ENCODE results near the gene HOXA9.

HOXA9 gene

DNA sequence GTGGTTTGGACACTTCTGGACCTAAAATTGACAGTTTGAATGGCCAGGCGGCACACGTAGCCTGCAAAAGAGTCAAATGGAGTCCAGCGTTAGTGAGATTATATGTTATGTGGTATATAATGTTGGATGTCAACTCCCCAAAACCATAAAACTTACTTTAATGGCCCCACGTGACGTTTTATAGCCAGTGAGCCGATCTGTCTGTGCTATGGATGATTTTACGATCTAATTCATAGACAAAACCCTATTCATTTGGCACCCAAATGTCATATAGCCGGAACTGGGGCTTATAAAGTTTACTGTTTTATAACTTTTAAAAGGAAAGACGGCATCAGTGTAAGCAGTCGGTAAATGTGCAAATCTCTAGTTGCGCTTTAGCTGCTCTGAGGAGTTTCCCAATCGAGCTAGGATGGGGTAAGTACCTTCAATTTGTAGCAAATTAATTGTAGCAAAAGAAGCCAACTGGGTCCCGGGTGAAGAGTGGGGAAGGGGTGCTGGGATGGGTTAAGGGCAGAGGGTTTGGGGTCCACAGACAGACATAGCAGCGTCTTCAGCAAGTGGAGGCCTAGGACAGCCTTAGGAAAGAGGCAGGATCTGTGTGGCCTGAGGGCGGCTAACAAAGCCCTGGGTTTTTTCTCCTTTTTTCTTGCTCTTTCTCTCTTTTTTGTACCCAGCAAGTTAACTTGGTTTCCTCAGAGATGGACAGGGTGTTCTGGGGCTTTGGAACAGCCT lies 25.0 kb downstream of the HOXA9 start:
- DNase-seq, result no peak

DNA sequence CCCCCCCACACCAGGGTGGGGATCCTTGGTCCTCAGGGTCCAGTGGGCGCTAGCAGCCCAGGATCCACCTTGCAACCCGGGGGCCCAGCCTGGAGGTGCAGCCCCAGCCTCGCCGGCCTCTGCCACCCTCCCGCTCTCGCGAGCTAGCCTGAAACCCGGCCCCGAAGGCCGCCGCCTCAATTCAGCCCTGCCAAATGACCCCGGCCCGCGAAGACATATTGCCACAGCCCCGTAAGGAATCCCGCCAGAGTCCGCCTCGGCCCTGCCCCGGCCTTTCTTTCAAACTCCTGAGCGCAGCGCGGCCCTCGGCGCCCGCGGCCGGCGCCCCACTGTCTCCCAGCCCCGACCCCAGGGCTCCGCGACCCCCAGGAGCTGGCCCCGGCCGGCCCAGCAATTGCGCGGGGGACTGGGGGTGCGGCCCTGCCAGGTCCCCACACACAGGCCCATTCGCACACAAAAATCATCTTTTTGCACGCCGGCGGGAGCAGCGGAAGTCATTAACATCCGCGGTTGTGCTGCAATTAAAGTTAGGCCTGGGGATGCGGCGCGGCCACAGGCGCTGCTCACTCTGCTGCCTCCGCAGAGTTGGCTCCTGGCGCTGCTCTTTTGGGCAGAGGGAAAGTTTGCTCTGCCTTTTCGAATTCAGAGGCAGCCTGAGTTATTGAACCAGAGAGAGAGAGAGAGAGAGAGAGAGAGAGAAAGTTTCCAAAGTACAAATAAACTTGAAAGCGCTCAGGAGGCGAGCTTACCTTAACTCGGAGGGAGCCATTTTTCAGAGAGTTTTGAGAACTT lies 25.8 kb downstream of the HOXA9 start:
- no peak for DNase-seq

DNA sequence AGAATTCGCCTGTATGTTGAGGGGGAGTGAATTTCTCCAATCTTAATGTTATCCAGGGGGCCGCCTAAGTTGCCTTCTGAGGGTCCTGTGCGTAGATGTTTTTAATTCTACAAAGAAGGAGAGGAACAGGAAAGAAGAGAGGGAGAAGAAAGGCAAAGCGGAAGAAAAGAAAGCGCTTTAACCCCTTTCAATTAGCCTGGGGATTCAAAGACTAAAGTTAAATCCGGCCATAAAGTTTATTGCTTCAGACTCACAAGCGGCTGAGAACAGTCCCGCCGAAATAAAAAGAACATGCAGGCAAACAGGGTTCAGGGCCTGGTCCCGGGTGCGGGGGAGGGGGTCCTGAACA lies 26.4 kb downstream of the HOXA9 start:
- no peak for DNase-seq

DNA sequence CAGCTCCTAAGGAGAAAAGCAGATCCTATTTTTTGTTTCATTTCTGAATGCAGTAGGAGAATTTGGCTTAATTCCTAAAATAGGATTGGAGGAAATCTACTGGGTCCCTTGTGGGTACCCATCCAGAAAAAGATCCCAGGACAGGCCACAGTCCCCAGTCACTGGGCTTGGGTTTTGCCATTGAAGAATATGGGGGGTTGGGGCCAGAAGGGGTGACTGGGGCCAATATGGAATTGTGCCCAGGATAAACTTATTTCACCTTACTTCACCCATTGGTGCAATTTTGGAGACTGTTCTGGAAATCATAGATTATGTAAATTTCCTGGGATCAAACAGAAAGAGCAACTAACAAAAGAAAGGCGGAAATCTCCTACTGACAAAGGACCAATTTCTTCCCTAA lies 26.9 kb downstream of the HOXA9 start:
- no peak for DNase-seq

DNA sequence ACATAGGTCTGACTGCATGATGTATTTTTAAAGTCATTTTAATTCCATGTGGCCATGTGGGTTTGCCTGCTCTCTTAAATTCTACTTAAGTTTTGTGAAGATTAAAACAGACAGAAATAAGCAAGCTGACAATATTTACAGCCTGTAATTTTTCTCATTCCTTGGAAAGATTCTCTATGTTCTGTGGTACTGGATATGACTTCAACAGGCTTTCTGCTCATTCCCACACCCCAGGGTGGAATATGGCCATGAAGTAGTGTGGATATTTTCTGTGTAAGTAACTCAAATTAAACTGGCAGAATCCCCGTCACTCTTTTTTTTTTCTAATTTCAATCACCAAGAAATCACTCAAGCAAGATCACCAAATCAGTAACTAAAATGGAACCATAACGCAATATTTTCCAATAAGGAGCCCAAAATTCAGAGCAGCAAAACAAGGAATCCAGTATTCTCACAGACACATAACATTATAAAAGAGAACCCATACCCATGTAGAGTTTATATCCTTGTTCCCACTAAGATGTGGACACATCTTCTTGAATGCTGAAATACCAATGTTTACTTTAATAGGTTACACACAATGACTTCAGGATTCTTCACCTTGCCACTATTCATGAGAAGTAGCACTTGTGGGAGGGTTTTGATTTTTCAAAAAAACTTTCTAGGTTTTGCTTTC lies 27.6 kb downstream of the HOXA9 start:
- no peak for DNase-seq

DNA sequence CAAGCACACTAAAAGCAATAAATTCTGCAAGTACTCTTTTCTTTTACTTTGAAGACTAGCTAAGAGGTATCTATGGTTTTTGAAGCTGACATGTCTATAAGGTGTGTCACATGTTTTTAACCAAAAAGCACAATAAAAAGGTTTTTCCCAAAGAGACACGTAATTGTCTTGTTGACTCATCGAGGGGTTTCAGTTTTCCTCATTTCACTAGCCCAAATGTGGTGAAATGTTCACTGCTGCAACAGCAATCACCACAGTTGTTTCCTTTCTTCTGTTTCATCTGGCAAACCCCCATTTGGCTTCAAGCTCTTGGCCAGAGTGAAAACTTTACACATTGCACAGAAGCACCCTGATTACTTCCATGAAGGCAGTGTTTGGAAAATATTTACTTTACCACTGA lies 30.9 kb downstream of the HOXA9 start:
- DNase-seq, result peak; percentile 9 to 18

DNA sequence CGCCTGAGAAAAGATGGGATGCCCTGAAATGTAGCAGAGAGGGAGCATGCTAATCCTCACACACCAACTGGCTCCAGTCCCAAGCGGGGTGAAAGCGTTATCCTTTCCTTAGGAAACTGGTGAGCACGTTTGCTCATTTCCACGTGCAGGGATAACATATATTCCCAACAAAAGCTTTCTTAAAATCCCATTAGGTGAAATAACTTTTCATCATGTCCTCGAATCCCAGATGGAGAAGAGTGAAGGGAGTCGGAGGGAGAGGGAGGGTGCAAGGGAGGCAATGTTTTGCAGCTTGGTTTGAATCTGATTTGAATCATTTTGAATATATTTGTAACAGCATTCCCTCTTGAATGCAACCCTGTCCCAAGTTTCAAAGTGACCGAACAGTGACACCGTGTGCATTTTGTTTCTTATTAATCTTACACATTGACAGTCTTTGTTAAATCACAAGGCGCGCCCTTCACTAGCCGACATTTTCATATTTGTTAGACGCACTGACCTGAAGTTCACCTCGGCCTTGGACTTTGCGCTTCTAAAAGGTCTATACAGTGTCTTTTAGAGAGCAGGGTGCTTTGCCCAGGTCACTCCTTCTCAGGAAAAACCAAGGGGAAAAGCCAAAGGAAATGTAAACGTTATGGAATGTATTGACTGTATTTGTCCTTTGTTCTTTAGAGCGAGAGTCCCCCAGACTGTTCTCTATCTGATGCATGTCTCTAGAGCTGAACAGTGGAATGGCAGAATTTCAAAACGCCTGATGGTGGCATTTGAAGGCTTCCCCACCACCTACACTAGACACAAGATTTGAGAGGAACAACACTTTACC lies 31.7 kb downstream of the HOXA9 start:
- DNase-seq, result no peak

DNA sequence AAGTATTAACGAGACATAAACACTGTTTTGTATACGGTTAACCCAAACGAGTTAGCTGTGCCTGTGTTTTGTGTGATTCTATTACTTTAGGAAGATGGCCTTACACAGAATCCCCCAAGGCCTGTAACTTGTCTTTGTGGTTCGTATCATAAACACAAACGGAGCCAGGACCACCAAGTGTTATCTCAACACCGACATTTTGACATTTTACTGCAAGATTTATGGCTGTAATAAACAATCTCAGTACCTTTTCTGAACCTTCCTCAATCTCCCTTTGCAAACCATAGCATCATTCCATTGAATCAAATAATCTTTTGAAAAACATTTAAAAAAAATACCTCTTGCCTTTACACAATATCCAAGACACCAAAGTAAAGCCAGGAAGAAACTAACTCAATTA lies 32.4 kb downstream of the HOXA9 start:
- DNase-seq, result no peak

DNA sequence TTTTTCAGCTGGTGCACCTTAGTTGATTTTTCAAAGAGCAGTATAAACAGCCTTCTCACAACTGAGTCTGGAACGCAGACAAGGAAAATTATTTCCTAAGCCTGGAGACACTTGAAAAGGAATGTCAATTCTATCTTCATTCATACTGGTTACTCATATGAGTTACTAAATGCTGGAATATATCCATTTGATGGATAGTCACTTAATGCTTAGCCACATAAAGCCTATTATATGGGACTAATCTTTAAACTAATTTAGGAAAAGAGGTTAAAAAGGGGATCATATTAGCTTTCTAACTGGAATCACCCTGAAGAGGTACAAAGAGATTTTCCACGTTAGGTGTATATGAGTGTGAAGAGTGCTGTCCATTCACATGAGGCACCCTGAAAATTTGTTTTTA lies 33.1 kb downstream of the HOXA9 start:
- DNase-seq, result no peak

DNA sequence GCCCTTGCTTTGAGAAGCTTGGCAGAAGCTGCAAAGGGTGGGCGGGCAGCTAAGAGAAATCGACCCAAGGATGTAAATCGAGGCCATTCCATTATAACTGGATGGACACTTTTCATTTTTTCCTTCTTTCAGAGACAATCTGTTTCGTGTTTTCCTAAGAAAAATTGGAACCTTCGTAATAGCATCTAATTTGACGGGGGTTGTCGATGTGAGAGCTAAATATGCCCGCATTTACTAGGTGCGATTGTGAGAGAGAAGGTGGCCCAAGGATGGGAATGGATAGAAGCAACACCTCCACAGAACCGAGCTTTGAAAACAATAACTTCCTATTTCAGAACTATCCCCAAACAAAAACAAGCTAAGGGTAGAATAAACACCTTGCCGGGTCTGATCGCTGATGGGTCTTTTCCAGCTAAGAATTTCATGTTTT lies 33.9 kb downstream of the HOXA9 start:
- no peak for DNase-seq

DNA sequence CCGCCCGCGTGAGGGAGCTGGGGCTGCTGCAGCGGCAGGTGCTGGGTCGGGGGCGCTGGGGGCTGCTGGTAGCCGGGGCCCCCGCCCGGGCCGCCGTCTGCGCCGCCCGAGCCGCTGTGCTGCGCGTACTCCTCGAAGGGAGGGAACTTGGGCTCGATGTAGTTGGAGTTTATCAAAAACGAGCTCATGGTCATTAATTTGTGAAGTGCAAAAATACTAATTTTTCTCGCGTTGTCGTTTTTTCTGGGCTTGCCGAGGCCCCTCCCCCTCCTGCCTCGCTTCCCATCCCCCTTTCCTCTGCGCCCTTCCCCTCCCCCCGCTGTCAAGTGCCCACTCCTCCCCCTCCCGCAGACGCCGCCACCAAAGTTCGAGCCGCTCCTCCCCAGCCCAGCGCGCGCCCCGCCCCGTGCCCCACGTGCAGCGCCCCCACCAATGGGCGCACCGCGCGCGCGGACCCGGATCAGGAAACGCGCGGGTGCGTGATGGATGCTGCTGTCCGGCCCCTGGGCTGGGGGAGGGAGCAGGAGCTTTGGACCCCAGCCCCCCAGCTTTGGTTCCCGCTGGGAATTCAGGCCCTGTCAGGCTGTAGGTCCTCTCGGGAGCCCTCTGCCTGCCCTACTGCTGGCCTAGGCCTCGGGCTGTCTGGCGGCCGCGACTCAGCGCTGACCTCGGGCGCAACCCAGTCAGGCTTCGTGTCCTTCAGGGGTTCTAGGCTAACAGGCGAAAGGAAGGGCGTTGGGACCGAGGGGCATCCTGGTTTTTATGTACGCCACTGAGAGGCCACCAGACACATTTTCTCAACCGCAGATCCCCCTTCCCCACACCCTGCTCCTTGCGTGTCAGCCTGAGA lies 34.6 kb downstream of the HOXA9 start, which contains the start of gene HOXA4:
TSS of gene HOXA4 (minus strand) at position 218 of the 850 bp plus-strand sequence. CDS start at position 194, 24 bp downstream.
- no peak for DNase-seq

DNA sequence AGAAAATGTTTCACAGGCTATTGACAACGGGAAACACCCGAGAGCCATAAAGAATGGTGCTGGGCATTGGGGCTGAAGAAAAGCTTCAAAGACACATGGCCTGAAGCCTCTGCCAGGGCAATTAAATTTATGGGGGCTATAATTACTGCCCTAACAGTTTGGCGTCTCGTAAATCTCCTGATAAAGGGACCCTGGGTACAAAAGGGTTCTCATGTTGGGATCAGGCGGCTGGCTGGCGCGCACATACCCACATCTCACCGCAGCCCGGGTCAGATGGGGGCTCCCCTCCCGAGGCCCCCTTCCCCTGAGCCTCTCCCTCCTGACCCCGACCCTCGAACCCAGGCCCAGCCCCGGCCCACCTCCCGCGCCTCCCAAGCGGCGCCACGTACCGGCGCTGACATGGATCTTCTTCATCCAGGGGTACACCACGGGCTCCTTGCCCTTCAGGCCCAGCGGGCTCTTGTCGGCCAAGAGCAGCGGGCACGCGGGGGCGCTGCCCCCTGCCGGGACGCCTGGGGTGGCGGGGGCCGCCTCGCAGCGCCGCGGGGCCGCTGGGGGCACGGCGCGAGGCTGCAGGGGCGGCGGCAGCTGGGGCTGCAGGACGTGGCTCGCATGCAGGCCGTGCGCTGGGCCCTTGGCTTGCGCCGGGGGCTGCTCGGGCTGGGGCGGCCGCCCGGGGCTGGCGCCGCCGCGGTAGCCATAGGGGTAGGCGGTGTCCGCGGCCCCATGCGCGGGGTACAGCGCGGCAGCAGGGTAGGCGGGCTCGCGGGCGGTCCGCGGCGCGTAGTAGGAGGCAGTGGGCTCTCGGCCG lies 35.4 kb downstream of the HOXA9 start:
- no peak for DNase-seq

DNA sequence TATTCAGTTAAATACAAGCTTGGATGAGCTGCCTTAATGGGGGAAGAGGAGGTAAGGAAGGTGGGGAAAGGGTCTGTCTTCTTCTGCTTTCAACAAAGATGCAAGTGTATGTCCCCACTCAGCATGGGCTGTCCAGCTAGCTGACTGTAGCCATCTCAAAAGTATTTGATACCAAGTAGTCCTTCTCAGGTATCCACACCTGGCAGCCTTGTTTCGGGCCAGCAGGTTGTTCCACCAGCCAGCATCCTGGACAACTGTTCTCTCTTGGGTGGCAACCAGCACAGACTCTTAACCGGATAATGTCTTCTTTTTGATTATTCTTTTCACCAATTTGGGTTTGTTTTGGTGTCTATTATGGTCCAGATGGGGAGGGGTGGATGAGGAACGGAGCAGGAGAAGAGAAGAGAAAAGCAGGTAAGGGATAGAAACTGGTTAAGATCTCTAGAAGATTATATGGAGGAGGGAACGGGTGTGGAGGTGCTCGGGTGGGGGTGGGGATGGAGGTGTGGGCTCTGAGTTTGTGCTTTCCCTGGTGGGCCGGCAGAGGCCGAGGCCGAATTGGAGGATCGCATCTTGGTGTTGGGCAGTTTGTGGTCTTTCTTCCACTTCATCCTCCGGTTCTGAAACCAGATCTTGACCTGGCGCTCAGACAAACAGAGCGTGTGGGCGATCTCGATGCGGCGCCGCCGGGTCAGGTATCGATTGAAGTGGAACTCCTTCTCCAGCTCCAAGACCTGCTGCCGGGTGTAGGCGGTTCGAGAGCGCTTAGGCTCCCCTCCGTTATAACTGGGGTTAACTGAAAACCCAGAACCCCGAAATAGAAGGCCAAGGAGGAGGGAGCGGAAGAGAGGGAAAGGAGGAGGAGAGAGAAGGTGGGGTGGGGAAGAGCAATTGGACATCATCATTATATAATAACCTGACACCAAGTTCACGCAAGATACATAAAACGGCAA lies 36.3 kb downstream of the HOXA9 start:
- DNase-seq, result no peak

DNA sequence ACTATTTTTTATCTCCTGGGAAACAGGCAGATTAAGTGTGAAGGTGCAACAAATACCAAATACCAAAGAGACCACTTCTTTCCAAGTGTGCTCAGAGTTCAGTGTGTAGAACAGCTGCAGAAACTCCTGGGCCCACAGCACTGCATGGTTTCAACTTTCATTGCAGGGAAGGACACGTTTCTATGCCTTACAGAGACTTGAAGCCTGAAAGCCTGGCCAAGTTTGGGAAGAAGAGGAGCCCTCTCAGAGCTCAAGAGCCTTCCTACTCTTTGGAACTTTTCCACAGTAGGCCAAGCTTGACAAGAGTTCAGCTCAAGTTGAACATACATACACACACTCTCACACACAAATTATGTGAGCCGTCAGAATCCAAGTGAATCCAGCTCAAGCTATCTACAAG lies 37.3 kb downstream of the HOXA9 start:
- DNase-seq, result no peak

DNA sequence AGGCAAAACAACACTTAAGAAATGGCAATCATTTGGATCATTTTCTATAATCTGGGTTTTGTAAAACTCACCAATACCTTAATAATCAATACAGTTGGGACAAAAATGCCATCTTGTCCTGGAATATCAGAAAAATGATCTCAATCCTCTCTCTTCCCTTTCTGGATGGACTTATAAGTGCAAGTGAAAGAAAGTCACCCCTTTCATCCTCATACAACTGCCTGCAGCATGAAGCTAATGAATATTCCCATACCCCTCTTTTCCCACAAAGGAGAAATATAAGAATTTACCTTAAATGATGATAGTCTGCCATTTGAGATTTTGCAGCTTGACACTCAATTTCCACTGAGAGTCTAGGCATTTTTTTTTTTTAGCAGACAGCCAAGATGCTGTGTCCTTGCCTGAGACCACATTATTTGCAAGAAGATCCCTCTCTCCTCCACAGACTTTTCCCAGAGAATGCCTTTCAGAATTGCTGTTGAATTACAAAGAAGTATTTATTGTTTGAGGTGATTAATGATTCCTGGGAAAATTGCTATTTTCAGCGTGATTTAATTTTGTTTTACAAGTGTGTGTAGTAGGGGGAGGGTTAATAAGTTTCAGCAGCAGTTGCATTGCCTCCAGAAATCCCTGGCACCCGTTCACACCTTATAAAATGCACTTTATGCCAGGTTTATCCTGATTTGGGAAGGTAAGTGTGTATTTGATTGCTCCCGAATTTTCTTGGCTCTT lies 38.6 kb downstream of the HOXA9 start:
- DNase-seq, result no peak

DNA sequence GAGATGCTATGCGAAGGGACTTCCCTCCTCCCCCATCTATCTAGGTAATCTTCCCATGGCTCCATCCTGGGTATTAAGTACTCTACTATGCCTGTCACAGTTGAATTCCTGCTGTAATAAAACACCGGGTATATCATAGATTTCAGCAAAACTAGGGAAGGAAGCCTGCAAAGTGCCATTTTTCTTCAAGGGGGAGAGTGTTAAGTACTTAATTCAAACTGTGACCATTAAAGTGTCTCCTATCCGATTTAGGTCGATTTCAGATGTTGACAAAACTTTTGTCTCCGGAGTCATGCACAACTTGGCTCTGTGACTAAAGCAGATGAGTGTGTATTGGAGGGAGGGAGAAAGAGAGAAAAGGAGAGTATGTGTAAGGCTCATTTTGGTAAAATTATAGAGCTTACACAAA lies 39.3 kb downstream of the HOXA9 start:
- DNase-seq, result no peak

DNA sequence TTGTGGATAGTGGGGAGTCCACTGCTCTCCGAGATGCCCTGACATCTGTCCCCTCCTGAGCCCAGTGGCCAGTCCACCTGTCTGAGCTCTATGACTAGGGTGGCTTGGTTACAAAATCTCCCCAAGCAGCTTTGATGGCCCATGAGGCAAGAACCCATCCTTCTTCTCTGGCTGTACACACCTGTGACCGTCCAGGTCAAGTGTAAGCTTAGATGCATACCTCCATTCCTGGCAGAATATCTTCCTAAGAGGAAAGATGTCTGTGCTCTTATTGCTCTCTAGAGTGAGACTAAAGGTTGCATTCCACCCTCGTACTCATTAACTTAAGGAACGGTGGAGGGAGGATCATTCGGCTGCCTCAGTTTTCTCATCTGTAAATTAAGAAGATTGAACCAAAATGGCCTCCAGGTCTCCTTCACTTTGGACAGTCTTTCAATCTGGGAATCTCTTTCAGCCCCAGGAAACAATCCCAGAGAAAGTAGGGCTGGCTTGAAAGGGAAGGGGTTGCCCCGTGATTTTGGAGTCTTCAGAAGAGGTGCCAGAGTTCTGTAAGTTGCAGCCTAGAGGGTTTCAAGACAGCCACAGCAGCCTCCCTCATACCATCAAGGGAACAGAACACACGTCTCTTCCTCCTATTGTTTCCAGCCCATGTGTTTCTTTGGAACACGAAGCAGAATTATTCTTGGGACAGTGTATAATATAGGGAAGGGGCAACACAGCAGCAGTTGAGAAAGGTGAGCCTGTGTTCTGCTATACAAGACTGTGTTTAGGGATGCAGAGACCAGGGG lies 40.2 kb downstream of the HOXA9 start:
- no peak for DNase-seq

Data from AML-193 (cell line).